ENCODE measurements around the gene TUG1.

The TUG1 gene

GRCh38 chr22:30968924-30969531 is at the start of gene TUG1:
Gene TUG1, plus strand, starts transcription at chr22:30969265.
- DNase-seq, result peak; percentile 99

DNA sequence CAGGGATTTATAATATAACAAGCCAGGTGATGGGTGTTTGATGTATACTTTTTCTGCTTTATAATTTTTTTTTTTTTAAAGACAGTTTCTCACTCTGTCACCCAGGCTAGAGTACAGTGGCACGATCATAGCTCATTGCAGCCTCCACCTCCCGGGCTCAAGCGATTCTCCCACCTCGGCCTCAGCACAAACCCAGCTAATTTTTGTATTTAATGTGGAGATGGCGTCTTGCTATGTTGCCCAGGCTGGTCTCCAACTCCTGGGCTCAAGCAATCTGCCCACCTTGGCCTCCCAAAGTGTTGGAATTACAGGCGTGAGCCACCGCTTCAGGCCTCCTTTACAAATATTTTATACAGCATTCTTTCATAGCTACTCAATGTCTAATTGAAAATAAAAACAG is 49.1 kb upstream of the TUG1 start:
- no peak for DNase-seq

- DNase-seq, result peak; percentile 54
Measured at GRCh38 chr22:30920407-30920806, 48.7 kb upstream of the TUG1 start.

- DNase-seq, result no peak
Measured at GRCh38 chr22:30921108-30921507, 48.0 kb upstream of the TUG1 start.

DNA sequence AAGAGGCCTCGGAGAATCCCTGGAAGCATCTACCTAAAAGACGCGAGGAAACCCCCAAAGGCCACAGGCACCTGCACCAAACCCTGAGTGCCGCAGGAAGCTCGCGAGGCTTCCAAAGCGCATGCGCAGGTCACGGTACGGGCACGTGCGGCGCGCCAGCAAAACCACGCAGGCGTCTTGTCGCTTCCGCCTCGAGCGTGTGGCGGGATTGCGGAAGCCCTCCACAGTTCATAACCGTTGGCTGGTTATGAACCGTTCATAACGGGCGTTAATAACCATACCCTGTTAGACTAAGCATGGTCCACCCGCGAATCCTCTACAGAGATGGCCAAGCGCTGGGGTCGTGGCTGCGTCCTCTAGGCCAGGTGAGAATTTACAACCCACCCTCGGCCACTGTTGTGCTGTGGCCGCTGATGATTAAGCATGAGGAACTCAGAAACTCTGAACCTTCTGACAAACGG is 46.9 kb upstream of the TUG1 start:
- peak; percentile 53 for DNase-seq

GRCh38 chr22:30923168-30923900 is 45.7 kb upstream of the TUG1 start:
- DNase-seq, result no peak

- DNase-seq, result no peak
Measured at GRCh38 chr22:30925667-30926066, 43.4 kb upstream of the TUG1 start.

DNA sequence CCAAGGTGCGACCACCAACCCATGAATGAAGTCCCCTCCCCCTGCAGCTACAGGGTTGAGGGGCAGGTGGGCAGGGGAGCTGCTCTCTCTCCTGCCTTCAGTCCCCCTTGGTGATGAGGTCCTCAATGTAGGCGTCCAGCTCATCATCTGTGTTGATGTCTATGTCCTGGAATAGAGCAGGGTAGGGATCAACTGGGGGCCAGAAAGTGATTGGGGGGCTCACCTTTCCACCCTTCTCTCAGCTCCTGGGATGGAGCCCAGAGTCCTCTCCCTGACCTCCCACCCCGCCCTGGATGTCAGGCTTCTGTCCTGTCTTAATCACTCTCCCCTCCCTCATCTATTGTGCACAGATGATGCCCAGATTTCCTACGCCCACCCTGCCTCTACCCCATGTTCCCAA is 42.4 kb upstream of the TUG1 start:
- DNase-seq, result no peak

DNA sequence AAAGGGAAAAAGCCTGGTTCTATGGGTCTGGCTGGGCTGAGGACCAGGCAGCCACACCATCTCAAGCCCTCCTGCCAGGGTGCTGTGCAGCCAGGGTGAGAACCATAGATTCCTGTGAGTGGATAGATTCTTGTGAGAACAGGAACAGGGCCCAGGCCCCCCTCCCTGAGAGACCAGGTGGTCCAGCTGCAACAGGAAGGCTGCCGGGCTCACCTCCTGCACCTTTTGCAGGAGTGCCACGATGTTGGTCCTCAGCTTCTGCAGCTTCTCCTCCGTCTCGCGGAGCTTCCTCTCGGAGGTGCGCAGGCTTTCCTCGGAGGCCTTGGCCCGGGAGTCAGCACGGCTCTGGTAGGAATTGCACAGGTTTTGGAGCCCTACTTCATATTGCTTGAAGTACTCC is 41.3 kb upstream of the TUG1 start:
- no peak for DNase-seq

GRCh38 chr22:30928401-30928800 is 40.7 kb upstream of the TUG1 start:
- DNase-seq, result no peak

DNA sequence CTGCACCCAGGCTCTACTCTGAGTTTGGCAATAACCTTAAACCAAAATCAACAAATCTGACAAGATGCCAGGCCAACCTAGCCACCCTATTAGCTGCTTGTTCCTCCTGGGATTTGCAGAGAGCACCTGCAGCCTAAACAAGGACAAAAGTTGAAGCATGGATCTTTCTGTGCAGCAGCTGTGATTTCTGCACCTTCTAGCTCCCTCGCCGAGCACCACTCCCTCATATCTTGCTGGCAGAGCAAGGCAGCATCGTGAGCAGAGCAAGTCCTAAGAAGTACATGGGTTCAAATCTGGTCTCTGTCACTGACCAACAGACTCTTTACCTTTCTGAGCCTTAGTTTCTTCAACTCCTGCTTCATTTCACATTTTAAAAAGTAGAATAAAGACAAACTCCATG is 38.8 kb upstream of the TUG1 start:
- no peak for DNase-seq

DNA sequence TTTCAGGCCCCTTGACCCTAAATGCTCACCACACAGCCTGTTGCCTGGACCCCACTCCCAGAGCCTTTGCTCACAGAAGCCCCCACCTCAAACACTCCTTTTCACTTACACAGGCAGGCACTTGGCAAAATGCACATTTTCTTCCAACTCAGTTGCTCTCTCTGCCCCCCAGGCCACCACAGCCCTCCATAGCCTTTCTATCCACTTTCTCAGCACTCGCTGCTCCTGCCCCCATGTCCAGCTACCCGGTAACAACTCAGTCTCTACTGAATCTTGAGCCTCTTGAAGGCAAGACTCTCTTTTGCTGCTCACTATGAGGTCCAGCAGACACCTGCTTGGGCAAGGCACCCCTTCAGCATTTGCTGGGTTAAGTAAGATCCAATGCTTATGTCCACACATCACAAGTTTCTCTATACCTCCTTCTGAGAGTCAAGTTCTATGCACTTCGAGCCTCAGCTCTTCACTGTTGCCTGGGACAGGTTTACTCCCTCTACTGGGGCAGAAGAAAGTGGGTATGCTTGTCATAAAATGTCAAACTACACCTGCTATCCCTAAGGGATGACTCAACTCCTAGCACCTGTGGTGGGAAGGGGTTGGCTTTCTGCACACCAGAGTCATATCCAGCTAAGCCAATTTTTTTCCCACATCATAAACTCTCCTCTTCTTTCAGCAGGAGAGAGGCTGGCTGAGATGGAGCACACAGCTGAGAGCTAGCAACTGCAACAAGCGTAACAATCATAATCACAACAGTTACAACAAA is 37.3 kb upstream of the TUG1 start:
- DNase-seq, result no peak

GRCh38 chr22:30932661-30933060 is 36.4 kb upstream of the TUG1 start:
- DNase-seq, result no peak

- no peak for DNase-seq
Measured at GRCh38 chr22:30933457-30933856, 35.6 kb upstream of the TUG1 start.

GRCh38 chr22:30934053-30934452 is 35.0 kb upstream of the TUG1 start:
- DNase-seq, result no peak

DNA sequence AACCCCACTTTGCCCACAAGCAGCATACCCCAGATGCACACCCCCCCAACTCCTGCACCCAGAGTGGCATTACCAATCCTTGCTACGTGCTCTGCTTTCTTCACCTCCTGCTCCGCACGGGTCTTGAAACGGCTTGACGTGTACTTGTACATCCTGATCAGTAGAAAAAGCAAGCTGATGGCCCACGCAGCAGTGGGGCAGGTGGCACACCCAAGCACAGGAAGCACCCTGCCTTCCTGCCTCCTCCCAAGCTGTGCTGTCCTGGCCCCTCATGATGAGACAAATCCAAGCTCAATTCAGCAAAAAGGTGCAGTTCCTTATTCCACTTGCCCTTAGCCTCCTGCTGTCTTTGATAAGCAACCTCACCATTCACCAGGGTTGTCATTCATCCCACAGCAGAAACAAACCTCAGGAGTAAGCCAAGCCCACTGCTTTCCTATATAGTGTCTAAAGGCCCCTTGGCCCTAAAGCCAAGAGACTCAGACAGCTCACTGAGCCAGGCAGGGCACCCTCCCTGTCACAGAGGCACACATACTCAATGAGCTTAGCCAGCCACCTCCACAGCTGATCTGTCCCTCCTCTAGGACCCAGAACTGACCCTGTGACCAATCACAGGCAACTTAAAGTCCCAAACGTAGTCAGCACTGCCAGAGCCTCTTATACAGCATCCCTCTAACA is 28.2 kb upstream of the TUG1 start:
- DNase-seq, result no peak

DNA sequence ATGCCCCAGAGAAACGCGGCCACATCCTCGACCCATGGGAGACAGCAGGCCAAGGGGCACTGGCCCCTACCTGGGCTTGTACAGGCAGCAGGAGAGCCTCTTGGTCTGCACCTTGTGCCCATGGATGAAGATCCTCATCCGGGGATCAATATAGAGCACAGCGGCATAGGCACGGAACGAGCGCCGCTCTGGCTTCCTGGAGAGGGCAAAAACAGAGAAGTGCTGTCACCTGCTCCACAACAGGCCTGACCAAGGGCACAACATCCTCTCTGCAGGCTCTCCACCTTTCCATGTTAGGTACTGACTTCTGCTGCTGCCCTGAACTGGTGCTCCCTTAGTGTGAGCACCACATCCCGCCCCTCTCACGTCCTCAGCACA is 27.7 kb upstream of the TUG1 start:
- no peak for DNase-seq

DNA sequence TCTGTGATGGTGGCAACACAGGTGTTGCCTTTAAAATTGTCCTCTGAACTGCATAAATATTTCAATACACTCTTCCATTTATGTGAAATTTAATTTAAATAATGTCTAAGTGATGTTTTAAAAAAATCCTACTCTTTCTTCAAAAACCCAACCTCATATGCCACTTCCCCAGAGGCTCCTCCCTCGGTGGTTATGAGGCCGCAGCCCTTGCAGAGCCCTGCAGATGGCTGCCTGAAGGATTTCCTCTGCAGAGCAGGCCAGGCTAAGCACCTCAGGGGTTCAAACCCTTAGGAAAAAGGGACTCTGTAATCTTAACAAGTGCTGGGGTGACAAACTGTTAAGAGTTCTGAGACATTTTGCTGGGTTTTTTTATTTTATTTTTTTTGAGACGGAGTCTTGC is 25.7 kb upstream of the TUG1 start:
- no peak for DNase-seq

GRCh38 chr22:30944986-30945385 is 24.1 kb upstream of the TUG1 start:
- DNase-seq, result no peak

DNA sequence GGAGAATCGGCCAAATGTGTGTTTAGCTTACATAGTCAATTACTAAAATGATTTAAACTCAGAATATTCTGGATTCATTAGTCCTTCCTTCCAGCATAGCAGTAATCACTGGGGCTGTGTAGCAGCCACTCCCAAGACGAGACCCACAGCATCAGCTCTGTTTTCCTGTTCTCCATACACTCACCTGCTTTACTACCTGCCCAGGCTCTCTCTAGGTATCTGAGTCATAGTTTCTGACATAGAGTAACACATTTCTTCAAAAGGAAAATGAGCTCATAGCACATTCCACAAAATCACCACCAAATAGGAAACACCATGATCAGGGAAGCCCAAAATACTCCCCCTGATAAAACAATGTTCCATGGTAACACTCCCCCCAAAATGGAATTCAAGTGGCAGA is 23.4 kb upstream of the TUG1 start:
- DNase-seq, result no peak

GRCh38 chr22:30946354-30946753 is 22.7 kb upstream of the TUG1 start:
- DNase-seq, result no peak

- no peak for DNase-seq
Measured at GRCh38 chr22:30947173-30947815, 21.8 kb upstream of the TUG1 start.
